HCT116 (cell line): ENCODE results near the gene F10. TPM values are rescaled to one million over a fixed set of nuclear protein-coding genes. Genes with fewer than 3 reads are reported as not detected.

Experiments used
- ATAC-seq: fragments of 200-7000 bp; cut with Tn5 transposase; 2 replicates; pipeline ENCODE4 v1.9.1; 2020; ENCODE audit warnings: mild to moderate bottlenecking, moderate library complexity
- BruUV-seq: library from RNA; stranded (reverse); fragments of 400-500 nt; replicated peaks from 2 replicates; lab custom pipeline; 2021; lab: Mats Ljungman, UMichigan
- CTCF ChIA-PET: fragments of 300-600 bp; sonication (Branson Sonifier 250); formaldehyde crosslinking; loops from one replicate; lab custom pipeline; 2021; ENCODE audit warnings: antibody characterized with exemption; lab: Charles Lee
- POLR2A ChIA-PET: fragments of 300-600, 350-600 bp; sonication (Branson Sonifier 250); formaldehyde crosslinking; loops from one replicate; lab custom pipeline; 2021; ENCODE audit warnings: antibody characterized with exemption; lab: Charles Lee
- RAD21 ChIA-PET, 2 experiments: fragments of 300-600 bp; sonication (Branson Sonifier 250); formaldehyde crosslinking; loops; one replicate each; lab custom pipeline; 2023; ENCODE audit warnings: low total read pairs in 2 of 2; ENCODE audit not compliant: uncharacterized antibody in 2 of 2, unreplicated experiment in 2 of 2, low non-redundant PET in 1 of 2; lab: Charles Lee
- DNase-seq: peaks from one replicate; pipeline ENCODE4 v3.0.0-alpha.2; 2010; ENCODE audit warnings: low read depth, low spot score
- H2AFZ ChIP-seq: fragments of 200-600 bp; shearing (Covaris generic), sonication (generic); 2 replicates; pipeline ENCODE4 v1.6.1; 2017; ENCODE audit warnings: low read depth, mixed run types, mixed read lengths, antibody characterized with exemption, low read length; ENCODE audit not compliant: poor library complexity, severe bottlenecking
- H3K27ac ChIP-seq: 2 replicates; pipeline ENCODE4 v1.5.1; 2012; ENCODE audit warnings: low read depth, low read length
- H3K27me3 ChIP-seq: fragments of 200-600 bp; sonication (generic); 2 replicates; pipeline ENCODE4 v1.6.1; 2016; ENCODE audit warnings: mixed run types, low read length, mixed read lengths; ENCODE audit not compliant: insufficient read depth
- H3K36me3 ChIP-seq, 2 experiments: fragments of 200-500 bp in 1 of 2; fragments of 200-600 bp in 1 of 2; sonication (Bioruptor generic) in 1 of 2; sonication (generic) in 1 of 2; 2 replicates each; pipeline versions ENCODE4 v1.5.1 to v1.6.1; 2014 to 2016; ENCODE audit warnings: low read length in 2 of 2, inconsistent platforms in 1 of 2, mixed read lengths in 1 of 2, mixed run types in 1 of 2; ENCODE audit not compliant: insufficient read depth in 2 of 2, control insufficient read depth in 1 of 2
- H3K4me1 ChIP-seq, 2 experiments: fragments of 200-600 bp in 1 of 2; sonication (generic) in 1 of 2; 2 replicates each; pipeline versions ENCODE4 v1.5.1 to v1.6.1; 2012 to 2017; ENCODE audit warnings: low read length in 2 of 2, inconsistent platforms in 1 of 2, mild to moderate bottlenecking in 1 of 2, mixed read lengths in 1 of 2, mixed run types in 1 of 2, moderate library complexity in 1 of 2; ENCODE audit not compliant: insufficient read depth in 2 of 2, control insufficient read depth in 1 of 2
- H3K4me2 ChIP-seq: fragments of 200-600 bp; sonication (generic); 2 replicates; pipeline ENCODE4 v1.6.1; 2017; ENCODE audit warnings: mixed run types, low read length, mixed read lengths
- H3K4me3 ChIP-seq, 2 experiments: fragments of 200-600 bp in 1 of 2; sonication (generic) in 1 of 2; replicated peaks in 1 of 2; 2 replicates each; pipeline ENCODE4 v1.5.1; 2011 to 2016; ENCODE audit warnings: low read length in 2 of 2, control low read depth in 1 of 2, low read depth in 1 of 2, mild to moderate bottlenecking in 1 of 2, mixed read lengths in 1 of 2, mixed run types in 1 of 2
- H3K79me2 ChIP-seq: fragments of 200-600 bp; sonication (generic); 2 replicates; pipeline ENCODE4 v1.6.1; 2017; ENCODE audit warnings: mild to moderate bottlenecking, mixed run types, low read length, moderate library complexity, mixed read lengths; ENCODE audit not compliant: insufficient read depth
- H3K9ac ChIP-seq: fragments of 200-600 bp; sonication (generic); 2 replicates; pipeline ENCODE4 v1.6.1; 2016; ENCODE audit warnings: low read length, mixed read lengths
- H3K9me2 ChIP-seq: fragments of 200-600 bp; sonication (generic), shearing (Covaris generic); 2 replicates; pipeline ENCODE4 v1.6.1; 2017; ENCODE audit warnings: mixed run types, mild to moderate bottlenecking, moderate library complexity; ENCODE audit not compliant: insufficient read depth
- H3K9me3 ChIP-seq, 2 experiments: fragments of 200-500 bp in 1 of 2; fragments of 200-600 bp in 1 of 2; sonication (Bioruptor generic) in 1 of 2; sonication (generic) in 1 of 2; 2 replicates each; pipeline ENCODE4 v1.6.1; 2014 to 2017; ENCODE audit warnings: low read length in 2 of 2, mixed read lengths in 2 of 2, inconsistent platforms in 1 of 2, low read depth in 1 of 2, mild to moderate bottlenecking in 1 of 2, mixed run types in 1 of 2, moderate library complexity in 1 of 2; ENCODE audit not compliant: control insufficient read depth in 1 of 2, insufficient read depth in 1 of 2
- H4K20me1 ChIP-seq: fragments of 200-600 bp; sonication (generic), shearing (Covaris generic); 2 replicates; pipeline ENCODE4 v1.6.1; 2017; ENCODE audit warnings: mixed run types, mild to moderate bottlenecking, moderate library complexity; ENCODE audit not compliant: insufficient read depth
- ATF3 ChIP-seq: IDR thresholded peaks from 2 replicates; pipeline ENCODE4 v1.6.1; 2012
- CEBPB ChIP-seq: IDR thresholded peaks from 2 replicates; pipeline ENCODE4 v1.6.1; 2012; ENCODE audit warnings: low read depth
- CTCF ChIP-seq, 3 experiments: fragments of 200-600 bp in 1 of 3; sonication (generic) in 1 of 3; IDR thresholded peaks in 2 of 3; conservative IDR thresholded peaks in 1 of 3; 2 replicates each; pipeline ENCODE4 v1.5.1; 2012 to 2017; ENCODE audit warnings: low read depth in 2 of 3, low read length in 2 of 3, antibody characterized with exemption in 1 of 3, borderline replicate concordance in 1 of 3, control low read depth in 1 of 3, mild to moderate bottlenecking in 1 of 3, mixed read lengths in 1 of 3, mixed run types in 1 of 3, moderate library complexity in 1 of 3; ENCODE audit not compliant: insufficient read depth in 1 of 3
- EGR1 ChIP-seq: IDR thresholded peaks from 2 replicates; pipeline ENCODE4 v1.6.1; 2012; ENCODE audit warnings: low read depth
- ELF1 ChIP-seq: IDR thresholded peaks from 2 replicates; pipeline ENCODE4 v1.6.1; 2012; ENCODE audit warnings: low read depth, borderline replicate concordance
- EZH2phosphoT487 ChIP-seq: fragments of 200-600 bp; IDR thresholded peaks from 2 replicates; pipeline ENCODE4 v1.6.1; 2018; ENCODE audit warnings: antibody characterized with exemption, borderline replicate concordance
- POLR2A ChIP-seq: IDR thresholded peaks from 2 replicates; pipeline ENCODE4 v1.7.0; 2011; ENCODE audit warnings: borderline replicate concordance; ENCODE audit not compliant: insufficient read depth, insufficient read length; ENCODE audit errors: extremely low read depth
- POLR2AphosphoS5 ChIP-seq: IDR thresholded peaks from 2 replicates; pipeline ENCODE4 v1.6.1; 2011; ENCODE audit warnings: mild to moderate bottlenecking, low read depth, low read length, moderate library complexity
- REST ChIP-seq: IDR thresholded peaks from 2 replicates; pipeline ENCODE4 v1.6.1; 2012; ENCODE audit warnings: low read depth
- SRF ChIP-seq: IDR thresholded peaks from 2 replicates; pipeline ENCODE4 v1.6.1; 2012; ENCODE audit warnings: low read depth
- TCF7L2 ChIP-seq: IDR thresholded peaks from 2 replicates; pipeline ENCODE4 v1.7.0; 2011; ENCODE audit warnings: borderline replicate concordance, inconsistent platforms; ENCODE audit not compliant: insufficient read depth, insufficient read length; ENCODE audit errors: extremely low read depth
- ZFX ChIP-seq: fragments of 450-650 bp; IDR thresholded peaks from 2 replicates; pipeline ENCODE4 v1.6.1; 2017
- ZNF274 ChIP-seq: fragments of 200-500 bp; sonication (Bioruptor generic); IDR thresholded peaks from 2 replicates; pipeline ENCODE4 v1.6.1; 2014; ENCODE audit warnings: mild to moderate bottlenecking, low read depth, low read length, inconsistent platforms
- intact Hi-C: fragments of 100-400 bp; cut with micrococcal nuclease; formaldehyde crosslinking; loops from 2 replicates; pipeline ENCODE4 v1.10.0; 2022
- total RNA-seq: library from RNA; stranded (reverse); gene quantifications from one replicate; pipeline ENCODE4 v1.2.1, GENCODE V29; 2021; ENCODE audit not compliant: unreplicated experiment

The F10 gene
- total RNA-seq, 1 experiment from 2014 or later, result 4.0 TPM

- Histone ChIP-seq H3K9ac (no peak overlapping the region), H3K9me3 (no peaks in the 10 kb centered on the region), H3K4me3 (no peak overlapping the region), H3K27ac (no peak overlapping the region), H3K9me2 (no peaks in the 10 kb centered on the region), H2AFZ (no peak overlapping the region), H3K27me3 (no peaks in the 10 kb centered on the region), H3K4me2 (no peak overlapping the region), H3K36me3 (peaks cover 42 to 53% of the 10 kb centered on the region in 2 experiments), H4K20me1 (no peaks in the 10 kb centered on the region), H3K4me1 (no peaks in the 10 kb centered on the region; a peak in 1 of 4 replicates), H3K79me2 (no peaks in the 10 kb centered on the region)
- CTCF ChIA-PET, result no interaction called here
- ATAC-seq (no peak), DNase-seq (no peak)
- TF ChIP-seq ELF1, result no peak
- TF ChIP-seq POLR2AphosphoS5, result no peak
- TF ChIP-seq CTCF (IDR thresholded peaks at IDR 0.05 in 2 of 3, conservative IDR thresholded peaks at IDR 0.05 in 1 of 3; ENCODE audit: borderline replicate concordance in 1 of 3, insufficient read depth in 1 of 3, low read depth in 2 of 3, low read length in 2 of 3), result no peak
- no peak for TF ChIP-seq SRF
- no peak for TF ChIP-seq TCF7L2
- no peak for TF ChIP-seq EGR1
- no peak for TF ChIP-seq CEBPB
- TF ChIP-seq ATF3, result no peak
- RAD21 ChIA-PET, result no interaction called here
- BruUV-seq, result no TSS peak
- intact Hi-C loops, result no loop called here
- POLR2A ChIA-PET, result no interaction called here
Measured at GRCh38 chr13:113176280-113176679, 53.7 kb downstream of the F10 start.

- H4K20me1 ChIP-seq, result no peaks in the 10 kb centered on the region
- H3K9me3 ChIP-seq, result no peaks in the 10 kb centered on the region
- no peak overlapping the region for H3K27ac ChIP-seq
- ATAC-seq (no peak), DNase-seq (no peak)
- no peak overlapping the region for H3K9ac ChIP-seq
- TF ChIP-seq POLR2A, result no peak
- TF ChIP-seq TCF7L2, result no peak
- TF ChIP-seq ELF1, result no peak
- no peak for TF ChIP-seq CEBPB
- no peak for TF ChIP-seq ZFX
- TF ChIP-seq REST, result no peak
- no peak for TF ChIP-seq EZH2phosphoT487
- TF ChIP-seq SRF, result no peak
- no peak for TF ChIP-seq ZNF274
- no peaks in the 10 kb centered on the region; a peak in 1 of 4 replicates for H3K4me1 ChIP-seq
- intact Hi-C loops, result no loop called here
- RAD21 ChIA-PET, result no interaction called here
- no peaks in the 10 kb centered on the region for H3K79me2 ChIP-seq
- CTCF ChIA-PET, result no interaction called here
- no peaks in the 10 kb centered on the region for H3K27me3 ChIP-seq
- no peak overlapping the region for H3K4me2 ChIP-seq
- H2AFZ ChIP-seq, result no peak overlapping the region
- peaks cover 44 to 55% of the 10 kb centered on the region in 2 experiments for H3K36me3 ChIP-seq
- no TSS peak for BruUV-seq
- POLR2A ChIA-PET, result no interaction called here
- no peaks in the 10 kb centered on the region for H3K9me2 ChIP-seq
- H3K4me3 ChIP-seq, result no peak overlapping the region
Measured at GRCh38 chr13:113176822-113177221, 54.2 kb downstream of the F10 start.
